Measurements from ENCODE around the gene AGO1. TPM values are rescaled to one million over a fixed set of nuclear protein-coding genes. Genes with fewer than 3 reads are reported as not detected.

AGO1 gene
- total RNA-seq, 1 experiment from 2014 or later = 36.2 TPM

DNA sequence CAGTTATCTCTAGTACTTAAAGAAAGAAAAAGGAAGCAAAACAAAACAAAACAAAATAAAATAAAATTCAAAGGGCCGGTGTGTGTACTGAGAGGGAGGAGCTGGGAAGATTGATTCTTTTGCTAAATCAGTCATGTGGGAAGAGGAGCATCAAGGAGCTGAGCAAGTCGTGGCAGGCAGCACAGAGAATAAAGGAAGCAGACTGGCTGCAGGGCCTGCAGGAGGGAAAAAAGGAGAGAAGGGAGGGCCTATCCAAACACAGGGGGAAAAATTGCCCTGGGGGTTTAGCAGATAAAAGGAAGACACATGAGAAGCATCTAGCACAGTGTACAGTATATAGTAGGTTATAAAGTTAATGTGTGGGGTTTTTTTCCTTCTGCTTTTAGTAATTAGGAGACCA, 47.6 kb upstream of the AGO1 start (continued):
- TF ChIP-seq, protein P1, sequence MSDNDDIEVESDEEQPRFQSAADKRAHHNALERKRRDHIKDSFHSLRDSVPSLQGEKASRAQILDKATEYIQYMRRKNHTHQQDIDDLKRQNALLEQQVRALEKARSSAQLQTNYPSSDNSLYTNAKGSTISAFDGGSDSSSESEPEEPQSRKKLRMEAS (IDR thresholded peaks at IDR 0.05) = no peak
- TF ChIP-seq POLR2AphosphoS5 (IDR thresholded peaks at IDR 0.05; ENCODE audit: low read depth, low read length) = no peak
- no peak for TF ChIP-seq SRF (IDR thresholded peaks at IDR 0.05; ENCODE audit: low read depth)

DNA sequence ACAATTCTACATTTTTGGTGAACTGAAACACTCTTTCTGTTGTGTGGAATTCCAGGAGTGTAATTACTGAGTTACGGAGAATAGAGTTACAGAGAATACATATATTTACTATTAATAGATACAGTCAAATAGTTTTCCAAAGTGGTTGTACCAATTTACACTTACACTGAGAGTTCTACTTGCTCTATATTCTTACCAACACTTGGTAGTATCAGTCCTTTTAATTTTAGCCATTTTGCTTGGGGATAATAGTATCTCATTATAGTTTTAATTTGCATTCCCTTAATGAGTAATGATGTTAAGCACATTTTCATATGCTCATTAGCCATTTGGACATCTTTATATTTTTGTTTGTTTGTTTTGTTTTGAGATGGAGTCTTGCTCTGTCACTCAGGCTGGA, 46.3 kb upstream of the AGO1 start:
- Histone ChIP-seq H3K4me3 (replicated peaks in 1 of 2; ENCODE audit: low read depth in 1 of 2, low read length in 2 of 2) (no peak overlapping the region), H3K9me3 (ENCODE audit: control insufficient read depth in 1 of 2, insufficient read depth in 1 of 2, low read depth in 1 of 2, low read length in 2 of 2) (no peaks in the 10 kb centered on the region), H3K9ac (ENCODE audit: low read length) (no peak overlapping the region), H4K20me1 (ENCODE audit: insufficient read depth) (no peaks in the 10 kb centered on the region), H3K27ac (ENCODE audit: low read depth, low read length) (no peak overlapping the region), H3K4me1 (ENCODE audit: control insufficient read depth in 1 of 2, insufficient read depth in 2 of 2, low read length in 2 of 2) (no peaks in the 10 kb centered on the region), H3K4me2 (ENCODE audit: low read length) (no peak overlapping the region), H2AFZ (ENCODE audit: low read depth, low read length, poor library complexity, severe bottlenecking) (no peak overlapping the region), H3K79me2 (ENCODE audit: insufficient read depth, low read length) (no peaks in the 10 kb centered on the region), H3K36me3 (ENCODE audit: control insufficient read depth in 1 of 2, insufficient read depth in 2 of 2, low read length in 2 of 2) (0 out of 4 replicates have a peak, but pooled peaks cover 0 to 3% of the 10 kb centered on the region in 2 experiments), H3K9me2 (ENCODE audit: insufficient read depth) (no peaks in the 10 kb centered on the region), H3K27me3 (ENCODE audit: insufficient read depth, low read length) (no peaks in the 10 kb centered on the region)
- POLR2A ChIA-PET = no interaction called here
- intact Hi-C loops (cut with micrococcal nuclease) = no loop called here
- TF ChIP-seq FOSL1 (IDR thresholded peaks at IDR 0.05; ENCODE audit: low read depth) = no peak
- no peak for TF ChIP-seq TCF7L2 (IDR thresholded peaks at IDR 0.05; ENCODE audit: borderline replicate concordance, extremely low read depth, insufficient read depth, insufficient read length)
- TF ChIP-seq, protein P2, sequence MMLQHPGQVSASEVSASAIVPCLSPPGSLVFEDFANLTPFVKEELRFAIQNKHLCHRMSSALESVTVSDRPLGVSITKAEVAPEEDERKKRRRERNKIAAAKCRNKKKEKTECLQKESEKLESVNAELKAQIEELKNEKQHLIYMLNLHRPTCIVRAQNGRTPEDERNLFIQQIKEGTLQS (IDR thresholded peaks at IDR 0.05) = no peak
- TF ChIP-seq SIN3A (IDR thresholded peaks at IDR 0.05; ENCODE audit: low read depth) = no peak
- TF ChIP-seq SP1 (IDR thresholded peaks at IDR 0.05; ENCODE audit: low read depth) = no peak
- no peak for TF ChIP-seq CBX3 (IDR thresholded peaks at IDR 0.05; ENCODE audit: low read depth)
- TF ChIP-seq, protein P3, sequence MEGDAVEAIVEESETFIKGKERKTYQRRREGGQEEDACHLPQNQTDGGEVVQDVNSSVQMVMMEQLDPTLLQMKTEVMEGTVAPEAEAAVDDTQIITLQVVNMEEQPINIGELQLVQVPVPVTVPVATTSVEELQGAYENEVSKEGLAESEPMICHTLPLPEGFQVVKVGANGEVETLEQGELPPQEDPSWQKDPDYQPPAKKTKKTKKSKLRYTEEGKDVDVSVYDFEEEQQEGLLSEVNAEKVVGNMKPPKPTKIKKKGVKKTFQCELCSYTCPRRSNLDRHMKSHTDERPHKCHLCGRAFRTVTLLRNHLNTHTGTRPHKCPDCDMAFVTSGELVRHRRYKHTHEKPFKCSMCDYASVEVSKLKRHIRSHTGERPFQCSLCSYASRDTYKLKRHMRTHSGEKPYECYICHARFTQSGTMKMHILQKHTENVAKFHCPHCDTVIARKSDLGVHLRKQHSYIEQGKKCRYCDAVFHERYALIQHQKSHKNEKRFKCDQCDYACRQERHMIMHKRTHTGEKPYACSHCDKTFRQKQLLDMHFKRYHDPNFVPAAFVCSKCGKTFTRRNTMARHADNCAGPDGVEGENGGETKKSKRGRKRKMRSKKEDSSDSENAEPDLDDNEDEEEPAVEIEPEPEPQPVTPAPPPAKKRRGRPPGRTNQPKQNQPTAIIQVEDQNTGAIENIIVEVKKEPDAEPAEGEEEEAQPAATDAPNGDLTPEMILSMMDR (IDR thresholded peaks at IDR 0.05 in 2 of 3, conservative IDR thresholded peaks at IDR 0.05 in 1 of 3; ENCODE audit: borderline replicate concordance in 1 of 3, insufficient read depth in 1 of 3, low read depth in 2 of 3, low read length in 2 of 3) = no peak
- TF ChIP-seq, protein P1 (IDR thresholded peaks at IDR 0.05) = no peak
- TF ChIP-seq POLR2A (IDR thresholded peaks at IDR 0.05; ENCODE audit: borderline replicate concordance, extremely low read depth, insufficient read depth, insufficient read length) = no peak
- no peak for TF ChIP-seq ZNF274 (IDR thresholded peaks at IDR 0.05; ENCODE audit: low read depth, low read length)
- no peak for TF ChIP-seq EZH2phosphoT487 (IDR thresholded peaks at IDR 0.05; ENCODE audit: borderline replicate concordance)
- TF ChIP-seq SRF (IDR thresholded peaks at IDR 0.05; ENCODE audit: low read depth) = no peak
- no peak for ATAC-seq
- no peak for DNase-seq (ENCODE audit: low read depth, low spot score)
- CTCF ChIA-PET = no interaction called here
- no TSS peak for BruUV-seq (replicated peaks)
- RAD21 ChIA-PET (ENCODE audit: low non-redundant PET in 1 of 2, low total read pairs in 2 of 2, uncharacterized antibody in 2 of 2, unreplicated experiment in 2 of 2) = no interaction called here

Measured in HCT116 (cell line).